ENCODE data around the gene RELN.

DNA sequence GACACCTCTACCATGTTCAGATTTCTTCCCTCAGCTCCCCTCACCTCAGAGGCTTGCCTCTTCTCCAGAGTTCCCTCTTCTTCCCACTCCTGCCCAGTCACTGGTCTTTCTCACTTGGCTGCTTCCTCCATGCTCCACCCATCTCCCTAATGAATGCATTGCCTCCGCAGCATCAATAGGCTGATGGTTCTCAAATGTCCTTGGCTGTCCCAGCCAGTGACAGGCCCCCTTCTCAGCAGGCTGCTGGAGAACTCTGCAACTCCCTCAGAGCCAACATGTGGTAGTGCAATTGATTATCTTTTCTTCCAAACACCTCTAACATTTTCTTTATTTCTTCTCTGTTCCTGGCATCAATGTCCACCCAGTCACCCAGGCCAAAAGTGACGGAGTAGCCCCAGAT lies 218.2 kb downstream of the RELN start:
- TF ChIP-seq, protein P1, sequence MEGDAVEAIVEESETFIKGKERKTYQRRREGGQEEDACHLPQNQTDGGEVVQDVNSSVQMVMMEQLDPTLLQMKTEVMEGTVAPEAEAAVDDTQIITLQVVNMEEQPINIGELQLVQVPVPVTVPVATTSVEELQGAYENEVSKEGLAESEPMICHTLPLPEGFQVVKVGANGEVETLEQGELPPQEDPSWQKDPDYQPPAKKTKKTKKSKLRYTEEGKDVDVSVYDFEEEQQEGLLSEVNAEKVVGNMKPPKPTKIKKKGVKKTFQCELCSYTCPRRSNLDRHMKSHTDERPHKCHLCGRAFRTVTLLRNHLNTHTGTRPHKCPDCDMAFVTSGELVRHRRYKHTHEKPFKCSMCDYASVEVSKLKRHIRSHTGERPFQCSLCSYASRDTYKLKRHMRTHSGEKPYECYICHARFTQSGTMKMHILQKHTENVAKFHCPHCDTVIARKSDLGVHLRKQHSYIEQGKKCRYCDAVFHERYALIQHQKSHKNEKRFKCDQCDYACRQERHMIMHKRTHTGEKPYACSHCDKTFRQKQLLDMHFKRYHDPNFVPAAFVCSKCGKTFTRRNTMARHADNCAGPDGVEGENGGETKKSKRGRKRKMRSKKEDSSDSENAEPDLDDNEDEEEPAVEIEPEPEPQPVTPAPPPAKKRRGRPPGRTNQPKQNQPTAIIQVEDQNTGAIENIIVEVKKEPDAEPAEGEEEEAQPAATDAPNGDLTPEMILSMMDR (IDR thresholded peaks at IDR 0.05): no peak
- TF ChIP-seq ZFX (IDR thresholded peaks at IDR 0.05; ENCODE audit: borderline replicate concordance): no peak

All from 22Rv1 (cell line).